IMR-90 (cell line): ENCODE results near the gene TM2D3. TPM values are rescaled to one million over a fixed set of nuclear protein-coding genes. Genes with fewer than 3 reads are reported as not detected.

Experiments
- ATAC-seq: fragments of 200-7000 bp; cut with Tn5 transposase; 2 replicates; pipeline ENCODE4 v1.9.1; 2020; ENCODE audit warnings: low read depth, mild to moderate bottlenecking, moderate library complexity
- BruUV-seq: library from RNA; stranded (reverse); fragments of 400-500 nt; replicated peaks from 2 replicates; lab custom pipeline; 2021; lab: Mats Ljungman, UMichigan
- CTCF ChIA-PET: fragments of 300-600 bp; formaldehyde crosslinking; extraction: SDS; loops from one replicate; lab custom pipeline; 2021; ENCODE audit warnings: antibody characterized with exemption; lab: Yijun Ruan, JAX
- POLR2A ChIA-PET: fragments of 300-600 bp; sonication (Branson Sonifier 250); formaldehyde crosslinking; loops from one replicate; lab custom pipeline; 2022; ENCODE audit warnings: antibody characterized with exemption; ENCODE audit not compliant: unreplicated experiment; lab: Charles Lee
- DNase-seq: peaks from one replicate; pipeline ENCODE4 v3.0.0; 2013
- H2AFZ ChIP-seq: replicated peaks from 2 replicates; pipeline ENCODE3; 2013; ENCODE audit warnings: low read length, mild to moderate bottlenecking; ENCODE audit not compliant: poor library complexity
- H2AK5ac ChIP-seq: 2 replicates; pipeline ENCODE4 v1.6.1; 2013; ENCODE audit warnings: low read depth, low read length, inconsistent platforms
- H2AK9ac ChIP-seq: replicated peaks from 2 replicates; pipeline ENCODE3; 2013; ENCODE audit warnings: mild to moderate bottlenecking, low read depth, low read length, moderate library complexity; ENCODE audit not compliant: poor library complexity
- H2BK120ac ChIP-seq: 2 replicates; pipeline ENCODE4 v1.6.1; 2013; ENCODE audit warnings: low read depth, low read length, inconsistent platforms
- H2BK15ac ChIP-seq: 3 replicates; pipeline ENCODE4 v1.6.1; 2013; ENCODE audit warnings: low read depth, low read length, inconsistent platforms
- H2BK20ac ChIP-seq: 2 replicates; pipeline ENCODE4 v1.6.1; 2013; ENCODE audit warnings: low read depth, mild to moderate bottlenecking, inconsistent platforms, low read length, moderate library complexity
- H2BK5ac ChIP-seq: 2 replicates; pipeline ENCODE4 v1.6.1; 2013; ENCODE audit warnings: mild to moderate bottlenecking, low read depth, low read length, inconsistent platforms; ENCODE audit not compliant: poor library complexity, severe bottlenecking
- H3K14ac ChIP-seq: replicated peaks from 2 replicates; pipeline ENCODE4 v1.6.1; 2013; ENCODE audit warnings: low read depth, low read length, inconsistent platforms
- H3K18ac ChIP-seq: 2 replicates; pipeline ENCODE4 v1.6.1; 2013; ENCODE audit warnings: low read depth, low read length, control low read depth
- H3K23ac ChIP-seq: 2 replicates; pipeline ENCODE4 v1.6.1; 2013; ENCODE audit warnings: low read depth, low read length, inconsistent platforms
- H3K27ac ChIP-seq: 2 replicates; pipeline ENCODE4 v1.5.1; 2013; ENCODE audit warnings: mild to moderate bottlenecking, control low read depth, low read length; ENCODE audit not compliant: insufficient read depth
- H3K27me3 ChIP-seq: 2 replicates; pipeline ENCODE4 v1.6.1; 2013; ENCODE audit warnings: low read length; ENCODE audit not compliant: control insufficient read depth, insufficient read depth
- H3K36me3 ChIP-seq: 2 replicates; pipeline ENCODE4 v1.6.1; 2013; ENCODE audit warnings: low read length, mixed read lengths; ENCODE audit not compliant: control insufficient read depth, insufficient read depth
- H3K4ac ChIP-seq: 2 replicates; pipeline ENCODE4 v1.6.1; 2013; ENCODE audit warnings: low read depth, low read length, inconsistent platforms
- H3K4me1 ChIP-seq: 2 replicates; pipeline ENCODE4 v1.6.1; 2013; ENCODE audit warnings: low read length, mixed read lengths; ENCODE audit not compliant: control insufficient read depth, insufficient read depth
- H3K4me2 ChIP-seq: 2 replicates; pipeline ENCODE4 v1.6.1; 2013; ENCODE audit warnings: low read depth, mild to moderate bottlenecking, control low read depth, low read length, moderate library complexity
- H3K4me3 ChIP-seq: 2 replicates; pipeline ENCODE4 v1.5.1; 2013; ENCODE audit warnings: low read depth, mild to moderate bottlenecking, control low read depth, low read length, moderate library complexity; ENCODE audit not compliant: insufficient read depth
- H3K56ac ChIP-seq: 2 replicates; pipeline ENCODE4 v1.6.1; 2013; ENCODE audit warnings: low read length, inconsistent platforms; ENCODE audit not compliant: insufficient read depth; ENCODE audit errors: extremely low read depth
- H3K79me1 ChIP-seq, 2 experiments: 2 replicates each; pipeline ENCODE4 v1.6.1; 2013; ENCODE audit warnings: low read length in 2 of 2, inconsistent platforms in 1 of 2, low read depth in 1 of 2
- H3K9ac ChIP-seq: 2 replicates; pipeline ENCODE4 v1.6.1; 2013; ENCODE audit warnings: low read depth, low read length, control low read depth
- H3K9me1 ChIP-seq: 2 replicates; pipeline ENCODE4 v1.6.1; 2013; ENCODE audit warnings: low read length, inconsistent platforms; ENCODE audit not compliant: insufficient read depth
- H3K9me3 ChIP-seq: 2 replicates; pipeline ENCODE4 v1.6.1; 2013; ENCODE audit warnings: low read length; ENCODE audit not compliant: control insufficient read depth, insufficient read depth
- H4K20me1 ChIP-seq: 2 replicates; pipeline ENCODE4 v1.6.1; 2013; ENCODE audit warnings: low read length, inconsistent platforms; ENCODE audit not compliant: insufficient read depth
- H4K5ac ChIP-seq: 2 replicates; pipeline ENCODE4 v1.6.1; 2013; ENCODE audit warnings: mild to moderate bottlenecking, low read depth, low read length, control low read depth
- H4K8ac ChIP-seq, 2 experiments: 2 replicates each; pipeline ENCODE4 v1.6.1; 2013; ENCODE audit warnings: low read depth in 2 of 2, low read length in 2 of 2, control low read depth in 1 of 2, inconsistent platforms in 1 of 2
- H4K91ac ChIP-seq: 2 replicates; pipeline ENCODE4 v1.6.1; 2013; ENCODE audit warnings: low read depth, low read length, inconsistent platforms; ENCODE audit not compliant: insufficient read depth
- CEBPB ChIP-seq: IDR thresholded peaks from 2 replicates; pipeline ENCODE4 v1.6.1; 2012; ENCODE audit warnings: low read depth, low read length, improper control_type of control experiment
- NFE2L2 ChIP-seq: fragments of 150-350 bp; IDR thresholded peaks from 2 replicates; pipeline ENCODE4 v1.6.1; 2016; ENCODE audit warnings: low read depth, mild to moderate bottlenecking, low read length
- RAD21 ChIP-seq: IDR thresholded peaks from 2 replicates; pipeline ENCODE4 v1.6.1; 2012; ENCODE audit warnings: low read length, improper control_type of control experiment
- RCOR1 ChIP-seq: IDR thresholded peaks from 2 replicates; pipeline ENCODE4 v1.6.1; 2012; ENCODE audit warnings: mild to moderate bottlenecking, low read length, improper control_type of control experiment; ENCODE audit not compliant: insufficient replicate concordance
- WGBS, 2 experiments: methylation state at CpG; one replicate each; pipeline versions ENCODE4 v1.1.5 to v1.1.7; 2013; ENCODE audit warnings: missing lambda C conversion rate in 2 of 2; ENCODE audit not compliant: insufficient read length in 1 of 2; ENCODE audit errors: extremely low coverage in 2 of 2; 5-methylcytosine and 5-hydroxymethylcytosine counted together
- dilution Hi-C: fragments of 300-500 bp; cut with HindIII; formaldehyde crosslinking; loops from one replicate; pipeline ENCODE4 v1.14.3; 2018; ENCODE audit warnings: low sequenced_read_pairs; ENCODE audit not compliant: unreplicated experiment
- in situ Hi-C: fragments of 300-500 bp; cut with MboI; formaldehyde crosslinking; loops from 3 replicates; pipeline ENCODE4 v1.14.3; 2019; ENCODE audit warnings: low sequenced_read_pairs, inconsistent platforms, mixed read lengths
- intact Hi-C: fragments of 100-400 bp; cut with micrococcal nuclease; formaldehyde crosslinking; loops from 2 replicates; pipeline ENCODE4 v1.10.0; 2022
- polyA plus RNA-seq, 3 experiments: library from polyadenylated mRNA; depleted of rRNA; stranded (reverse); fragments of >200 nt; gene quantifications; 2 replicates each; pipeline ENCODE4 v1.2.3, GENCODE V29; 2012; ENCODE audit warnings: low replicate concordance in 1 of 3
- total RNA-seq: library from RNA; depleted of rRNA; stranded (reverse); fragments of >200 nt; gene quantifications from 2 replicates; pipeline ENCODE4 v1.2.3, GENCODE V29; 2012
- TF ChIP-seq, protein P1 (sequence below): fragments of 150-350 bp; IDR thresholded peaks from 2 replicates; pipeline ENCODE4 v1.6.1; 2016; ENCODE audit warnings: low read depth, mild to moderate bottlenecking, low read length, moderate library complexity, borderline replicate concordance

The TM2D3 gene
- total and polyA plus RNA-seq, 2 of the 4 experiments (the other 2 are of a cell fraction): 27.4 to 34.5 TPM

DNA sequence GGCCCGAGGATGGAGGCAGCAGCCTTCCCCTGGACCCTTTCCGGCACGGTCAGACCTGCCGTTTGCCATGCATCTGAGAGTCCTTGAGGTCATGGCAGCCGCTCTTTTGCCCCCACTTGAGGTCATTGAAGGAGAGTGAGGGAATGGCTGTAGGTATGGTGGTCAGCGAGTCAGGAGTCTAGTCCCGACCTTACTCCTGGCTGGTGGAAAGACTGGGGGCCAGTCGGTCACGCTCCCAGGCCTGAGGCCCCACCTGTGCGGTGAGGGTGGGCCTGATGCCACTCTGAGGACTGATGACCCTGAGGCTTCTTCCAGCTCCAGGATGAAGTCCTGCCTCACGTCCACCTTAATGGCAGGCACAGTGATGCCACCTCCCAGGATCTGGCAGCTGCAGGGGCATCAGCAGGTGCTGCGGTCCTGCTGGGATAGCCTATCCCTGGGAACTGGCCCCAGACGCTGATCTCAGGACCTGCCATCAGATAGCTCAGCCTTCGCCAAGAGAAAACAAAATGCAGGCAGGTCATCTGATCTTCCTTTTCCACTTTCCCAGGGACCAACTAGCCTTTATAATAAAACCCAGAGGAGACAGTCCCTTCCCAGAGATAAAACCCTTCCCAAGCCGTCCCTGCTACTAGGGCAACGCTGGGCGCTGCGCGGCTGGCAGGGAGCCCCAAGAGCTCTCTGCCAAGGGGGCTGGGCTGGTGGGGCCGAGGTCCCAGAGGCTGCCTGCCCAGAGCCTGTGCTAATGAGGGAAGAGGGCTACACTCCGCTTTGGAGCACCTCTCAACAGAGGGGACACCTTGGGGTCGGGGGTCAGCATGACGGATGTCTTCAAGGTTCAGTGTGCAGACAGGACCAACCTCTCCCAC, 42.2 kb downstream of the TM2D3 start (continued):
- TF ChIP-seq, protein P1, sequence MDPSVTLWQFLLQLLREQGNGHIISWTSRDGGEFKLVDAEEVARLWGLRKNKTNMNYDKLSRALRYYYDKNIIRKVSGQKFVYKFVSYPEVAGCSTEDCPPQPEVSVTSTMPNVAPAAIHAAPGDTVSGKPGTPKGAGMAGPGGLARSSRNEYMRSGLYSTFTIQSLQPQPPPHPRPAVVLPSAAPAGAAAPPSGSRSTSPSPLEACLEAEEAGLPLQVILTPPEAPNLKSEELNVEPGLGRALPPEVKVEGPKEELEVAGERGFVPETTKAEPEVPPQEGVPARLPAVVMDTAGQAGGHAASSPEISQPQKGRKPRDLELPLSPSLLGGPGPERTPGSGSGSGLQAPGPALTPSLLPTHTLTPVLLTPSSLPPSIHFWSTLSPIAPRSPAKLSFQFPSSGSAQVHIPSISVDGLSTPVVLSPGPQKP: no peak

DNA sequence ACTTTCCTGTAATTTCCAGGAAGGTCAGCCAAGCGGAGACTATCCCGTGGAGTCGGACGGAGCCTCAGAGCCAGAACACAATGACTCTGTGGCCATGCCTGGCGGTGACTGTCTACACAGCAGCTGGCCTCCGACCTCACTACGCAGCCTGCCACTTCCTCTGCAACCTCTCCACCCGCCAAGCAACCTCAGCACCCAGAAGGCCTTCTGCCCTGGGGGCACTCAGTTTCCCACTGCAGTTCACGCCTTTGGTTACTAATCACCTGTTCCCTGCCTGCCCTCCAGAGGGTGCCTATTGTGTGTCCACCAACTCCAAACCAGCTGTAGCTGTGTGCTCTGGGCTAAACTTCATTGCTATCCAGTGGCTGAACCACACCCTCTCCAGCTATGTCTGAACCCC, 44.0 kb downstream of the TM2D3 start:
- no peaks in the 10 kb centered on the region for H3K36me3 ChIP-seq
- H4K8ac ChIP-seq: no peak overlapping the region
- ATAC-seq (no peak; the same call in 1 of the 2 replicates), DNase-seq (no peak)
- ChIA-PET POLR2A (no interaction called here), CTCF (interaction anchor here (0.5 to 0.9 kb wide), 2 partner anchors 18 to 422 kb away, joined by 3 read pairs; no protein-coding TSS in a partner anchor)
- no peak overlapping the region for H3K14ac ChIP-seq
- H2BK120ac ChIP-seq: no peak overlapping the region
- no peak overlapping the region for H4K5ac ChIP-seq
- no peak overlapping the region for H2BK15ac ChIP-seq
- no peak overlapping the region for H3K9ac ChIP-seq
- no peak overlapping the region for H2BK20ac ChIP-seq
- H4K91ac ChIP-seq: no peak overlapping the region
- H3K9me3 ChIP-seq: no peaks in the 10 kb centered on the region
- no peak overlapping the region for H3K56ac ChIP-seq
- in situ Hi-C loops: no loop called here
- no peak overlapping the region for H2BK5ac ChIP-seq
- BruUV-seq: no TSS peak
- no peaks in the 10 kb centered on the region for H4K20me1 ChIP-seq
- intact Hi-C loops: no loop called here
- no peak overlapping the region for H3K4ac ChIP-seq
- no peak overlapping the region for H2AK5ac ChIP-seq
- peaks cover 19% of the 10 kb centered on the region for H3K27me3 ChIP-seq
- H3K4me3 ChIP-seq: no peak overlapping the region
- dilution Hi-C loops: no loop called here
- no peak overlapping the region for H2AK9ac ChIP-seq
- H3K9me1 ChIP-seq: no peaks in the 10 kb centered on the region
- H3K18ac ChIP-seq: no peak overlapping the region
- no peak for TF ChIP-seq RAD21
- TF ChIP-seq RCOR1: no peak
- TF ChIP-seq CEBPB: no peak
- no peak for TF ChIP-seq NFE2L2
- no peak overlapping the region for H3K27ac ChIP-seq
- no peak overlapping the region for H3K4me2 ChIP-seq
- no peak overlapping the region for H3K23ac ChIP-seq
- WGBS, 2 experiments: 87% methylated on average over 9 of the region's 9 CpGs; no CpG with 5 or more reads in 1 of the 2 experiments
- H2AFZ ChIP-seq: peak overlapping the region; percentile 19
- no peaks in the 10 kb centered on the region for H3K4me1 ChIP-seq
- no peaks in the 10 kb centered on the region for H3K79me1 ChIP-seq
